Endothelial cell of umbilical vein (primary cell): ENCODE measurements around the gene C17orf58. TPM values are rescaled to one million over a fixed set of nuclear protein-coding genes. Genes with fewer than 3 reads are reported as not detected.

Experiments
- BruUV-seq: library from RNA; stranded (reverse); fragments of 400-500 nt; replicated peaks from 2 replicates; lab custom pipeline; 2021; lab: Mats Ljungman, UMichigan
- CTCF ChIA-PET: fragments of 300-600, 350-600 bp; sonication (Branson Sonifier 250); formaldehyde crosslinking; loops from one replicate; lab custom pipeline; 2021; ENCODE audit warnings: antibody characterized with exemption, inconsistent platforms; lab: Charles Lee
- POLR2A ChIA-PET: fragments of 300-600, 350-600 bp; sonication (Branson Sonifier 250); formaldehyde crosslinking; loops from one replicate; lab custom pipeline; 2021; ENCODE audit warnings: antibody characterized with exemption, inconsistent platforms; lab: Charles Lee
- DNase-seq: peaks from one replicate; pipeline ENCODE4 v3.0.0-alpha.2; 2011; ENCODE audit warnings: low read depth, low spot score
- FAIRE-seq: peaks from 2 replicates; lab custom pipeline; 2011; peaks lifted over from hg19 to GRCh38; lab: Jason Lieb, UNC
- H2AFZ ChIP-seq: 2 replicates; pipeline ENCODE4 v1.6.0; 2012; ENCODE audit warnings: low read depth, low read length, control low read depth, inconsistent platforms
- H3K27ac ChIP-seq: 2 replicates; pipeline ENCODE4 v1.5.1; 2011; ENCODE audit warnings: low read depth, mild to moderate bottlenecking, control low read depth, low read length, moderate library complexity; ENCODE audit not compliant: insufficient read depth
- H3K27me3 ChIP-seq, 2 experiments: 2 replicates each; pipeline versions ENCODE4 v1.6.0 to v1.6.1; 2011; ENCODE audit warnings: low read length in 2 of 2, mixed read lengths in 1 of 2; ENCODE audit not compliant: control insufficient read depth in 2 of 2, insufficient read depth in 2 of 2
- H3K36me3 ChIP-seq, 2 experiments: 2 replicates in 1 of 2; 3 replicates in 1 of 2; pipeline ENCODE4 v1.5.1; 2011; ENCODE audit warnings: low read length in 2 of 2, mild to moderate bottlenecking in 1 of 2, moderate library complexity in 1 of 2; ENCODE audit not compliant: control insufficient read depth in 2 of 2, insufficient read depth in 2 of 2; ENCODE audit errors: extremely low read depth in 1 of 2
- H3K4me1 ChIP-seq: 3 replicates; pipeline ENCODE4 v1.5.1; 2011; ENCODE audit warnings: mild to moderate bottlenecking, low read length; ENCODE audit not compliant: control insufficient read depth, insufficient read depth; ENCODE audit errors: extremely low read depth
- H3K4me2 ChIP-seq: 2 replicates; pipeline ENCODE4 v1.6.1; 2011; ENCODE audit warnings: low read length, control low read depth, mixed read lengths; ENCODE audit not compliant: insufficient read depth
- H3K4me3 ChIP-seq, 3 experiments: fragments of 200-600 bp in 1 of 3; sonication (generic), shearing (Covaris generic) in 1 of 3; replicated peaks in 1 of 3; 2 replicates each; pipeline ENCODE4 v1.5.1; 2011 to 2016; ENCODE audit warnings: control low read depth in 3 of 3, low read length in 3 of 3, mild to moderate bottlenecking in 2 of 3, inconsistent platforms in 1 of 3, low read depth in 1 of 3, moderate library complexity in 1 of 3; ENCODE audit not compliant: insufficient read depth in 1 of 3
- H3K79me2 ChIP-seq: 2 replicates; pipeline ENCODE4 v1.6.0; 2012; ENCODE audit warnings: low read length, inconsistent platforms; ENCODE audit not compliant: control insufficient read depth, insufficient read depth
- H3K9ac ChIP-seq: replicated peaks from 2 replicates; pipeline ENCODE3; 2011; ENCODE audit warnings: low read length, control low read depth; ENCODE audit not compliant: insufficient read depth; ENCODE audit errors: extremely low read depth
- H3K9me1 ChIP-seq: replicated peaks from 3 replicates; pipeline ENCODE4 v1.6.0; 2011; ENCODE audit warnings: mild to moderate bottlenecking, low read length; ENCODE audit not compliant: control insufficient read depth, insufficient read depth; ENCODE audit errors: extremely low read depth
- H3K9me3 ChIP-seq: replicated peaks from 2 replicates; pipeline ENCODE4 v1.5.1; 2012; ENCODE audit warnings: low read length, inconsistent platforms; ENCODE audit not compliant: control insufficient read depth, insufficient read depth
- H4K20me1 ChIP-seq: replicated peaks from 2 replicates; pipeline ENCODE3; 2011; ENCODE audit warnings: mild to moderate bottlenecking, low read length; ENCODE audit not compliant: control insufficient read depth, insufficient read depth; ENCODE audit errors: extremely low read depth
- CTCF ChIP-seq, 2 donors: IDR thresholded peaks; 1 replicate in 1 of 2; 2 replicates in 1 of 2; pipeline ENCODE4 v1.5.1; 2011; ENCODE audit warnings: low read length in 2 of 2, mild to moderate bottlenecking in 2 of 2, moderate library complexity in 2 of 2, control low read depth in 1 of 2, inconsistent platforms in 1 of 2, low read depth in 1 of 2; ENCODE audit not compliant: insufficient read depth in 1 of 2; ENCODE audit errors: extremely low read depth in 1 of 2
- EZH2 ChIP-seq: IDR thresholded peaks from 2 replicates; pipeline ENCODE4 v1.6.1; 2012; ENCODE audit warnings: borderline replicate concordance, low read depth, mild to moderate bottlenecking, moderate library complexity, low read length, inconsistent platforms; ENCODE audit not compliant: severe bottlenecking
- FOS ChIP-seq: IDR thresholded peaks from 2 replicates; pipeline ENCODE4 v1.6.1; 2011; ENCODE audit warnings: mild to moderate bottlenecking, low read length, moderate library complexity, borderline replicate concordance; ENCODE audit not compliant: insufficient read depth
- GATA2 ChIP-seq: IDR thresholded peaks from 2 replicates; pipeline ENCODE4 v1.7.0; 2011; ENCODE audit warnings: low read depth, mild to moderate bottlenecking, moderate library complexity, mixed read lengths, low read length; ENCODE audit not compliant: insufficient read length, insufficient read depth
- JUN ChIP-seq: IDR thresholded peaks from 2 replicates; pipeline ENCODE4 v1.6.1; 2011; ENCODE audit warnings: borderline replicate concordance, low read depth; ENCODE audit not compliant: insufficient read length, insufficient read depth
- MYC ChIP-seq: IDR thresholded peaks from one replicate; pipeline ENCODE4 v1.6.1; 2011; ENCODE audit warnings: mild to moderate bottlenecking, low read depth, low read length
- POLR2A ChIP-seq: IDR thresholded peaks from 2 replicates; pipeline ENCODE4 v1.6.1; 2012; ENCODE audit warnings: low read depth, mild to moderate bottlenecking, control low read depth, low read length
- POLR2AphosphoS5 ChIP-seq: IDR thresholded peaks from 2 replicates; pipeline ENCODE4 v1.6.1; 2012; ENCODE audit warnings: low read depth, mild to moderate bottlenecking, control low read depth, low read length, moderate library complexity; ENCODE audit not compliant: insufficient read depth
- dilution Hi-C: fragments of 300-500 bp; cut with MboI; formaldehyde crosslinking; loops from one replicate; pipeline ENCODE4 v1.15.0; 2019; ENCODE audit warnings: low sequenced_read_pairs; ENCODE audit not compliant: extremely low pct_ligation_motif_present
- intact Hi-C: fragments of 100-400 bp; cut with micrococcal nuclease; formaldehyde crosslinking; loops from one replicate; pipeline ENCODE4 v1.10.0; 2022
- polyA plus RNA-seq, 4 experiments: library from polyadenylated mRNA; depleted of rRNA in 3 of 4; stranded (reverse) in 3 of 4; unstranded in 1 of 4; fragments of >200 nt; gene quantifications; 2 replicates each; pipeline versions ENCODE4 v1.2.1 to v1.2.3, GENCODE V29; 2011 to 2012; ENCODE audit warnings: missing spikeins in 1 of 4
- total RNA-seq: library from RNA; stranded (reverse); gene quantifications from 2 replicates; pipeline ENCODE4 v1.2.3, GENCODE V29; 2021
- TF ChIP-seq, protein P1 (sequence below): IDR thresholded peaks from 2 replicates; pipeline ENCODE4 v1.6.1; 2011; ENCODE audit not compliant: insufficient read depth, insufficient read length

The C17orf58 gene
- total and polyA plus RNA-seq, 2 donors (not counting 3 experiments of a cell fraction or from before 2014, with no cell fraction given): 24.5 to 35.5 TPM

DNA sequence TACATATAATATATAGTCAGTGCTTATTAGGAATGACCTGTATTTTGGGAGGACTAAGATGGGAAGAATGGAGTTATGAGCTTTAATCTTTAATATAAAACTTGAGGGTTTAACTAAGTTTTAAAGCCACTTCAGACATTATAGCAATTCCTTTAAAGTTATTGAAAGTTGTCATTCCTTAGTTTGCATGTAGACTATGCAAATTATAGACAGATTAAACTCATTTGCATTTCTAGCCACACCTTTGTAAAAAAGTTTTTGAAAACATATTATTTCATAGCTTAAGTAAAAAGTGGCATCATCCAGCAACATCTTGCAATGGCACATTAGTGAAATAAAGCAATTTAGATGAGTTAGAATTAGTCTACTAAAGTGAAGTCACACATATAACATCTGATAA, 49.8 kb downstream of the C17orf58 start:
- Histone ChIP-seq H3K27me3 (no peaks in the 10 kb centered on the region), H3K9me1 (no peaks in the 10 kb centered on the region), H3K9ac (no peak overlapping the region), H3K4me1 (no peaks in the 10 kb centered on the region), H3K9me3 (no peaks in the 10 kb centered on the region), H3K4me3 (no peak overlapping the region), H2AFZ (no peak overlapping the region), H3K4me2 (no peak overlapping the region), H3K27ac (no peak overlapping the region), H4K20me1 (no peaks in the 10 kb centered on the region), H3K36me3 (peaks cover 14 to 31% of the 10 kb centered on the region in 2 experiments), H3K79me2 (no peaks in the 10 kb centered on the region)
- TF ChIP-seq FOS (no peak), GATA2 (no peak), JUN (no peak), CTCF (IDR thresholded peaks at IDR 0.05; ENCODE audit: extremely low read depth in 1 of 2, insufficient read depth in 1 of 2, low read depth in 1 of 2, low read length in 2 of 2) (no peak), EZH2 (no peak), POLR2A (no peak), POLR2AphosphoS5 (no peak), MYC (no peak)
- TF ChIP-seq, protein P1, sequence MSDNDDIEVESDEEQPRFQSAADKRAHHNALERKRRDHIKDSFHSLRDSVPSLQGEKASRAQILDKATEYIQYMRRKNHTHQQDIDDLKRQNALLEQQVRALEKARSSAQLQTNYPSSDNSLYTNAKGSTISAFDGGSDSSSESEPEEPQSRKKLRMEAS: no peak
- dilution Hi-C loops: no loop called here
- DNase-seq (no peak), FAIRE-seq (no peak)
- POLR2A ChIA-PET: no interaction called here
- CTCF ChIA-PET: interaction anchor here (0.8 kb wide), 1 partner anchor 16 kb away, joined by 3 read pairs; no protein-coding TSS in a partner anchor
- no TSS peak for BruUV-seq
- intact Hi-C loops: no loop called here
